Body of pancreas (tissue), 4 donors: ENCODE data around the gene KLHL29. TPM values are rescaled to one million over a fixed set of nuclear protein-coding genes. Genes with fewer than 3 reads are reported as not detected.

Experiments
- ATAC-seq: fragments of 150-250 bp; one replicate; pipeline ENCODE4 v1.9.1; 2016
- DNase-seq, 4 donors: peaks; one replicate each; pipeline ENCODE4 v3.0.0-alpha.2; 2019
- H3K27ac ChIP-seq, 4 donors: fragments of 200-600 bp; sonication (generic); 1 replicate in 3 of 4; 2 replicates in 1 of 4; pipeline versions ENCODE4 v1.5.1 to v1.6.1; 2016 to 2019; ENCODE audit warnings: mild to moderate bottlenecking in 1 of 4, mixed read lengths in 1 of 4, moderate library complexity in 1 of 4
- H3K27me3 ChIP-seq, 2 donors: fragments of 200-600 bp; sonication (generic); one replicate each; pipeline ENCODE4 v1.6.0; 2016; ENCODE audit warnings: mild to moderate bottlenecking in 1 of 2
- H3K36me3 ChIP-seq, 2 donors: fragments of 200-600 bp; sonication (generic); replicated peaks in 1 of 2; 2 replicates each; pipeline ENCODE4 v1.5.1; 2016; ENCODE audit warnings: low read depth in 2 of 2; ENCODE audit not compliant: insufficient read depth in 1 of 2
- H3K4me1 ChIP-seq: fragments of 200-600 bp; sonication (generic); one replicate; pipeline ENCODE4 v1.6.0; 2016
- H3K4me3 ChIP-seq, 2 donors: fragments of 200-600 bp; sonication (generic); 1 replicate in 1 of 2; 2 replicates in 1 of 2; pipeline ENCODE4 v1.5.1; 2016 to 2019
- H3K9me3 ChIP-seq, 3 donors: fragments of 200-600 bp; sonication (generic); 1 replicate in 2 of 3; 2 replicates in 1 of 3; pipeline ENCODE4 v1.5.1; 2016
- POLR2A ChIP-seq, 3 donors: fragments of 450-650 bp; IDR thresholded peaks; one replicate each; pipeline ENCODE4 v1.6.1; 2016; ENCODE audit warnings: antibody characterized with exemption in 3 of 3, mild to moderate bottlenecking in 2 of 3
- WGBS, 2 donors: methylation state at CpG; one replicate each; pipeline ENCODE4 v1.1.5; 2017; 5-methylcytosine and 5-hydroxymethylcytosine counted together
- intact Hi-C: fragments of 100-400 bp; cut with DNase I; formaldehyde crosslinking; loops from one replicate; pipeline ENCODE4 v1.15.1; 2023
- total RNA-seq, 2 donors: library from RNA; depleted of rRNA; stranded (reverse); fragments of >200 nt; gene quantifications; one replicate each; pipeline ENCODE4 v1.1.0, GENCODE V29; 2016
- TF ChIP-seq, protein P1 (sequence below), 7 experiments: fragments of 450-650 bp in 4 of 7; fragments of 200-600 bp in 3 of 7; sonication (generic) in 3 of 7; IDR thresholded peaks; one replicate each; pipeline ENCODE4 v1.5.1; 2016 to 2019; ENCODE audit warnings: antibody characterized with exemption in 7 of 7

Gene KLHL29
- total RNA-seq, 2 donors from 2014 or later: 4.0 to 4.4 TPM

DNA sequence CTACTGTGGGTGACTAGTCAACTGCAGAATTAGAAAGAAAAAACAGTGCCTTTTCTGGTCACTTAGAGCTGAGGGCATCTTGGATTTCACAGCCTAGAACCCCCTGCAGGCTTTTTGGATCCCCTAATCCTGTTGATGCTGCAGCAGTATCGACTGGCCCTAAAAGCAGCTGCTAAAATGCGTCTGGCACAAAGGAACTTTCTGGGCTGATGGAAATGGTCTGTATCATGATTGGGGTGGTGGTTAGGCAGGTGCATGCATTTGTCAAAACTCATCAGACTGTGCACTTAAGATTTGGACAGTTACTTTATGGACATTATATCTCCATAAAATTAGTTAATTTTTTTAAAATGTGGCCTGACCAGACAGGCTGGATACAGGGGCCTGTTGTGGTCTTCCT, 149.8 kb downstream of the KLHL29 start:
- Histone ChIP-seq H3K36me3 (no peaks in the 10 kb centered on the region), H3K4me3 (no peak overlapping the region), H3K27ac (no peak overlapping the region), H3K27me3 (no peaks in the 10 kb centered on the region), H3K9me3 (no peaks in the 10 kb centered on the region), H3K4me1 (no peaks in the 10 kb centered on the region)
- intact Hi-C loops: no loop called here
- ATAC-seq: no peak
- no peak for DNase-seq
- TF ChIP-seq, protein P1, sequence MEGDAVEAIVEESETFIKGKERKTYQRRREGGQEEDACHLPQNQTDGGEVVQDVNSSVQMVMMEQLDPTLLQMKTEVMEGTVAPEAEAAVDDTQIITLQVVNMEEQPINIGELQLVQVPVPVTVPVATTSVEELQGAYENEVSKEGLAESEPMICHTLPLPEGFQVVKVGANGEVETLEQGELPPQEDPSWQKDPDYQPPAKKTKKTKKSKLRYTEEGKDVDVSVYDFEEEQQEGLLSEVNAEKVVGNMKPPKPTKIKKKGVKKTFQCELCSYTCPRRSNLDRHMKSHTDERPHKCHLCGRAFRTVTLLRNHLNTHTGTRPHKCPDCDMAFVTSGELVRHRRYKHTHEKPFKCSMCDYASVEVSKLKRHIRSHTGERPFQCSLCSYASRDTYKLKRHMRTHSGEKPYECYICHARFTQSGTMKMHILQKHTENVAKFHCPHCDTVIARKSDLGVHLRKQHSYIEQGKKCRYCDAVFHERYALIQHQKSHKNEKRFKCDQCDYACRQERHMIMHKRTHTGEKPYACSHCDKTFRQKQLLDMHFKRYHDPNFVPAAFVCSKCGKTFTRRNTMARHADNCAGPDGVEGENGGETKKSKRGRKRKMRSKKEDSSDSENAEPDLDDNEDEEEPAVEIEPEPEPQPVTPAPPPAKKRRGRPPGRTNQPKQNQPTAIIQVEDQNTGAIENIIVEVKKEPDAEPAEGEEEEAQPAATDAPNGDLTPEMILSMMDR (IDR thresholded peaks at IDR 0.05): no peak
- TF ChIP-seq POLR2A (IDR thresholded peaks at IDR 0.05): no peak
- WGBS, 2 donors: 88 to 94% methylated on average over 2 of the region's 2 CpGs

DNA sequence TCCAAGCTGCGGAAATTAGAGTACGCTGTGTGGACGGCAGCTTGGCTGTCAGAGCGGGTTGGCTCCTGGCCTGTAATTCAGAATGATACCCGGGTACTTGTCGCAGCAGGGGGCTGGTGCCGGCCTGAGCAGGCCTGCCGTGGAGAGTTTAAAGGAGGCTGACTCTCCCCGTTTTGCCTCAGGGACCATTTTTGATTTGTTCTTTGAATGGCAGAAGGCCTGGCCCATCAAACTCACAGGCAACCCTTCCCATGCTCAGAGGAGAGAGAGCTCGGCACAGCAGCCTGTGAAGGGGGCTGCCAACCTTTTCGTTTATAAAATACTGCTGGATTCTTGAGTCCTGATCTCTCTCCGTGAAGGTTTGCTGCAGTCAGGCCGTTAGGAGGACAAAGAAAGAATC, 151.3 kb downstream of the KLHL29 start:
- DNase-seq: no peak
- no peak overlapping the region for H3K27ac ChIP-seq
- intact Hi-C loops: no loop called here
- no peaks in the 10 kb centered on the region for H3K9me3 ChIP-seq
- no peaks in the 10 kb centered on the region for H3K4me1 ChIP-seq
- TF ChIP-seq, protein P1 (IDR thresholded peaks at IDR 0.05): no peak
- no peak for TF ChIP-seq POLR2A (IDR thresholded peaks at IDR 0.05)
- H3K4me3 ChIP-seq: no peak overlapping the region
- no peaks in the 10 kb centered on the region for H3K36me3 ChIP-seq
- 66 to 79% methylated on average over 6 to 13 of the region's 13 CpGs for WGBS, 2 donors
- ATAC-seq: no peak
- no peaks in the 10 kb centered on the region for H3K27me3 ChIP-seq

DNA sequence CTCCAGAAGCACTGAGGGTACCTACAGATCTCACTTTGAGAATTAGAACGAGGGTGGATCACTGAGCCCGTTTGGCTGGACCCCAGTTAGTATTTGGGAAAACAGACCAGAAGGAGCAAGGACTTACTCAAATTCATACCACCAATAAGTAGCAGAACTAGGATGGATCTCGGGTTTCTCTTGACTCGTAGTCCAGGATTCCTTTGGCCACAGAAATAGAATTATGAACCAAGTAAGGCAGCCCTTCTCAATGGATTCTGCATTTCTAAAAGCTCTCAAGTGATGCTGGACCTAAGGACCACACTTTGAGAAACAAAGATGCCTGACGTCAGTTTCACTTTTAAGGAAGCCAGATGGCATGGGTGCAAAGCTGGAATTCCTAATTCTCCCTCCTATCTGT, 153.0 kb downstream of the KLHL29 start:
- DNase-seq: no peak
- Histone ChIP-seq H3K27me3 (no peaks in the 10 kb centered on the region), H3K36me3 (no peaks in the 10 kb centered on the region), H3K27ac (no peak overlapping the region), H3K4me1 (no peaks in the 10 kb centered on the region), H3K9me3 (no peaks in the 10 kb centered on the region), H3K4me3 (no peak overlapping the region)
- no peak for ATAC-seq
- intact Hi-C loops: no loop called here
- WGBS, 2 donors: 60 to 68% methylated on average over 5 of the region's 5 CpGs
- no peak for TF ChIP-seq POLR2A (IDR thresholded peaks at IDR 0.05)
- TF ChIP-seq, protein P1 (IDR thresholded peaks at IDR 0.05): no peak

DNA sequence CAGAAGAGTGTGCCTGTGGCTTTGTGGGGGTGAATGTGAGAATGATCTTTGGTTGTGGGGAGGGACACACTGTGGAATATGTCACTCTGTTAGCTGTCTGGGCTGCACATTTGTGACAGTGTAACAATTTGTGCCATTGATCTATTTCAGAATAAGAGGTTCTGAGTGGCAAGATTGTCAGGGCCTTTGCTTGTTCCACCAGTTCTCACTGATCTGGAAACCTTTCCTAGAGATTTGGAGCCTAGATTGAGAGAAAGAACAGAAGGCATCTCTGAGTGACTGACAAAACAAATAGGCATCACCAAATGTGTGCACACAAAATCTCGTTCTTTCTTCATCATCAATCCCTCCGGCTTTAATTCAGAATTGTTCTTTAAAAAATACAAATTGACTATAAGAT, 153.6 kb downstream of the KLHL29 start:
- no peak overlapping the region for H3K27ac ChIP-seq
- intact Hi-C loops: no loop called here
- 56 to 64% methylated on average over 2 of the region's 2 CpGs for whole genome bisulfite sequencing, 2 donors
- ATAC-seq: no peak
- no peak for DNase-seq
- no peak overlapping the region for H3K4me3 ChIP-seq
- H3K4me1 ChIP-seq: no peaks in the 10 kb centered on the region
- TF ChIP-seq, protein P1 (IDR thresholded peaks at IDR 0.05): no peak
- TF ChIP-seq POLR2A (IDR thresholded peaks at IDR 0.05): no peak
- no peaks in the 10 kb centered on the region for H3K9me3 ChIP-seq
- no peaks in the 10 kb centered on the region for H3K27me3 ChIP-seq
- no peaks in the 10 kb centered on the region for H3K36me3 ChIP-seq

DNA sequence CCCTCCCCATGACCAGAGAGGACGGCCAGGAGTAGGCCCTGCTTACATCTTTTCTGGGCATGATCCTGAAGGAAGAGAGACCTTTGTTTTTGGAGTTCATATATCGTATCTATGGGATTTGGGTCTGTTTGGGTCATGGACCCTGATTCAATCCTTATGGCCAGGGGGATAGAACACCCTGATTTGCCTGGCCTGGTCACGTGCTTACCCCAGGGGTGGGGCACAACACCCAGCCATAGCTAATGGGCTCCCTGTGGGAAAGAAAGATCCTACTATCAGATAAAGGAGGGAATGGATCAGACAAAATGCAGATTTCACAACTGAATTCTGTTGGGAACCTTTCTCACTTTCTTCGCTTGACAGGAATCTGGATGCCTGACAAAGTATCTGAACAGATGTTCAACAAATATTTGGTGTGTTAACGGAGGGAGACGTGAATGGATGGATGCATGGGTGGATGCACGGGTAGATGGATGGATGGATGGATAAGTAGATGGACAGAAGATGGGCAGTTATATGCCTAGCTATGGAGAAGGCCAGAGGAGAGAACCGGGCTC, 155.9 kb downstream of the KLHL29 start:
- Histone ChIP-seq H3K27ac (no peak overlapping the region), H3K4me3 (no peak overlapping the region), H3K36me3 (no peaks in the 10 kb centered on the region), H3K9me3 (no peaks in the 10 kb centered on the region), H3K27me3 (no peaks in the 10 kb centered on the region), H3K4me1 (no peaks in the 10 kb centered on the region)
- intact Hi-C loops: no loop called here
- TF ChIP-seq POLR2A (IDR thresholded peaks at IDR 0.05): no peak
- TF ChIP-seq, protein P1 (IDR thresholded peaks at IDR 0.05): no peak
- WGBS, 2 donors: 67 to 69% methylated on average over 8 of the region's 8 CpGs
- ATAC-seq (no peak), DNase-seq (no peak)
